ENCODE data around the gene FMO2.

Gene FMO2

GRCh38 chr1:171174560-171175294, 10.4 kb upstream of the FMO2 start:
- DNase-seq (ENCODE audit: low read depth) = no peak

DNA sequence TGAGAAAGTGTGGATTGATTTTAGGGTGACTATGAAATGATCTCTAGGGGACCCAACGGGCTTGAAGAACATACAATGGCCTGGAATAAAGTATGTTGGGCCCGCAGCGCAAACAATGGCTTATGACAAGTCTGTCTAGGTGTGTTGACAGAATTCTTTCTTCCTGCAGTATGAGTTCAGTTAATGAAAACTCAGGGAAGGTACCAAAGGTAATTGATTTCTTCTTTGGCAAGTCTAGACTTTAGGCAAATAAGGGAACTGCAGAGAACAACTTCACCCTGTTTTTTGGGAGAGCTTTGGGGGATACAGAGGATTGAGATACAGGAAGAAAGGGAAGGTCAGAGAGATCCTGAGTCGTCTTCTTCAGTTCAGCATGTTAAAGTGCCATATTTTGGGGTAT, 7.8 kb upstream of the FMO2 start:
- no peak for DNase-seq (ENCODE audit: low read depth)

DNA sequence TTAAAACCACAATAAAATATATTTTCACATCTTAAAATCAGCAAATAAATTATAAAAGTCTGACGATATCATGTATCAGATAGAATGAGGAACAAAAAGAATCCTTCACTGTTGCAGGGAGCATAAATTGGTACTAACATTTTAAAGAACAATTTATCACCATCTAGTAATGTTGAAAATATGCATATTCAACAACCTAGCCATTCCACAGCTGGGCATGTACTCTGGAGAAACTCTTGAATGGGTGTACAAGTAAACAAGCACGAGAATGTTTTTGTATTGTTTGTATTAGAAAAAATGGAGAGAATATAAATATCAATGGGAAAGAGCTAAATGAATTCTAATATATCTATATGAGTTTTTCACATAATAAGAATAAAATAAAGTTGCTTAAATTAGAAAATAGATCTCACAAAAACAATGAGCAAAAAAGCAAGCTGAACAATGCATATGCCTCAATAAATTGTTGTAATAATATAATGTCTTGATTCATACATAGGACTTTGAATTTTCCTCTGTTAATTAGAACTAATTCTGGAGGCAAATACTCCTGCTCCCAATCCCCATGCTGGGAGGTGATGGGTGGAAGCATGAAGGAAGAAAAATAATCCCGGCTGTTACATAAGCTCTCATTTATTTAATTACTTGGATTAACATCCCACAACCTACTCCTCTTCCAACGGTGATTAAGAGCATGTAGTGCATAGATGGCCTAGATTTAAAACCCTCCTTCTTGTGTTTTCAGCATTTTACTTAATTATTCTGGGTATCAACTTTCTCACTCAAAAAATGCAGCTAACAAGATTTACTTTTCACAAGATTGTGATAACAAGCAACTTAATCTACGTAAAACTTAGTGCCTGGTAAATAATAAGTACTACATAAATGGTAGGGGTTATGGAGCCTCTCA, 5.5 kb upstream of the FMO2 start:
- no peak for DNase-seq (ENCODE audit: low read depth)

DNA sequence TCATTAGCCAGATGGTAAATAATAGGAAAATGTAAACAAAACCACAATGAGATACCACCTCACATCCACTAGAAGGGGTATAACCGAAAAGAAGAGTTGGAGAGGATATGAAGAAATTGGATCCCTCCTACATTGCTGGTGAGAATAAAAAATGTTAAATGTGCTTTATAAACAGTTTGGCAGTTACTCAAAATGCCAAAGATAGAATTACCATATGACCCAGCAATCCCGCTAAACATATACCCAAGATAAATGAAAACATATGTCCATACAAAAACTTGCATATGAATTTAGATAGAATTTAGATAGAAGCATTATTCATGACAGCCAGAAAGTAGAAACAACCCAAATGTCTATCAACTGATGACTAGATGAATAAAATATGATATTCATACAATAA, 4.4 kb upstream of the FMO2 start:
- DNase-seq (ENCODE audit: low read depth) = no peak

- peak; percentile 9 for DNase-seq (ENCODE audit: low read depth)
Observed at GRCh38 chr1:171188388-171189266, 3.5 kb downstream of the FMO2 start.

- no peak for DNase-seq (ENCODE audit: low read depth)
Observed at GRCh38 chr1:171191992-171192391, 6.9 kb downstream of the FMO2 start.

- no peak for DNase-seq (ENCODE audit: low read depth)
Observed at GRCh38 chr1:171195767-171196166, 10.7 kb downstream of the FMO2 start.

- no peak for DNase-seq (ENCODE audit: low read depth)
Observed at GRCh38 chr1:171196351-171196750, 11.3 kb downstream of the FMO2 start.

GRCh38 chr1:171198081-171198480, 13.0 kb downstream of the FMO2 start:
- DNase-seq (ENCODE audit: low read depth) = no peak

DNA sequence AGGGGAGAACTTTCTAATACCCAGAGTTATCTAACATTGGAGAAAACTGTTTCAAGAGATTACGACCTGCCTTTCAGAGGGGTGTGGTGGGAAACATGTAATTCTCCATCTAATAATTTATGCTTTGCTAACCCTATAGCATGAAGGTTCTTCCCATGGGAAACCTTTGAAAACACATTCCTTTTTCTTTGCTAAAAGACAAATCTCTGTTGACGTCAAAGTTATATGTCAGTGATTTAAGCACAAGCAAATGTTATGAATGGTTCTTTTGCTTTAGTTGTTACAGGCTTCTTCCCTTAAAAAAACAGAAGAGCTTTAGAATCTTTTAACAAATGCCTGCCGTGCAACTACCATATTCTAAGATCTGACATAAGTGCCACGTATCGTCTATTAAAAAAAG, 19.2 kb downstream of the FMO2 start:
- no peak for DNase-seq (ENCODE audit: low read depth)

GRCh38 chr1:171206204-171206977, 21.3 kb downstream of the FMO2 start:
- DNase-seq (ENCODE audit: low read depth) = no peak

DNA sequence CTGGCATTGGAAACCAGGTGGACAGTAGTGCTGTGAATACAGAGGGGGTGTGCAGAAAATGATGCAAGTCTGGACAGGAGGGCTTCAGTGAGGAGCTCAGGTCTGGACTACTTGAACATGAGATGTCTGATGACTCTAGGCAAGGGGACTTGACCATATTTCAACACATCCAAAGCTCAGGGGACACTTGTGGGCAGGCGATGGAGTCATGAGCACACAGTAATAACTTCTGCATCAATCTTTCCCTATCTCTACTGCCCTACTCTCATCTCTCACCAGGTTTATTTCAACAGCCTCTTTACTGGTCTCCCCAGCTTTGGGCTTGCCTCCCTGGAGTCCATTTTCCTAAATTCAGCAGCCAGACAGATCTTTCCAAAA, 21.9 kb downstream of the FMO2 start:
- no peak for DNase-seq (ENCODE audit: low read depth)

- DNase-seq (ENCODE audit: low read depth) = no peak
Observed at GRCh38 chr1:171207377-171207776, 22.3 kb downstream of the FMO2 start.

- no peak for DNase-seq (ENCODE audit: low read depth)
Observed at GRCh38 chr1:171210355-171210754, 25.3 kb downstream of the FMO2 start.

DNA sequence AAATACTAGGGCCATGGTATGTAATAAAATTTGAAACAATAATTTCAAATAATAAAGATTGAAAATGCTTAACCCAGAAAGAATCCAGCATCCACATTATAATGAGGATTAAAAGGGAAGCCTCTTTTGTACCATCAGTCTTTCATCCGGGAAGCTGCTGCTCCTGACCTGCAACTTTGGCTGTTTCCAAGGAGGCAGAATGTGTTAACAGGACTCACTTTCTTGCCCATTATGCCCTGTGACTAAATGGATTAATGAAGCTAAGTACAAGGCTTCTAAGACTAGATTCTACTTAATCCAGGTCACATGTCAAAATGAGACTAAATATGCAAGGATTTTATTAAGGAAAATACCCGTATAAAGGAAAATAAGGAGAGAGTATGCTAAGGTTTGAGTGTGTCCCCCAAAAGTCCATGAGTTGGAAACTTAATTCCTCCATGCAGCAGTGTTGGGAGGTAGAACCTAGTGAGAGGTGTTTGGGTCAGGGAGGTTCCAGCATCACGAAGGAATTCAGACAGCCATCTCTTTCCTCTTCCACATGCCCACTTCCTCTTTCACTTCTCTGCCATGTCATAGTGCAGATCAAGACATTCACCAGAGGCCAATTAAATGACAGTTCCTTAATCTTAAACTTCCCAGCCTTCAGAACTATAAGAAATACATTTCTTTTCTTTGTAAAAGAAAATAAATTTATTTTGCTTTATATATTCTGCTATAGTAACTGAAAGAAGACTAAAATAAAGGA, 27.7 kb downstream of the FMO2 start:
- no peak for DNase-seq (ENCODE audit: low read depth)

DNA sequence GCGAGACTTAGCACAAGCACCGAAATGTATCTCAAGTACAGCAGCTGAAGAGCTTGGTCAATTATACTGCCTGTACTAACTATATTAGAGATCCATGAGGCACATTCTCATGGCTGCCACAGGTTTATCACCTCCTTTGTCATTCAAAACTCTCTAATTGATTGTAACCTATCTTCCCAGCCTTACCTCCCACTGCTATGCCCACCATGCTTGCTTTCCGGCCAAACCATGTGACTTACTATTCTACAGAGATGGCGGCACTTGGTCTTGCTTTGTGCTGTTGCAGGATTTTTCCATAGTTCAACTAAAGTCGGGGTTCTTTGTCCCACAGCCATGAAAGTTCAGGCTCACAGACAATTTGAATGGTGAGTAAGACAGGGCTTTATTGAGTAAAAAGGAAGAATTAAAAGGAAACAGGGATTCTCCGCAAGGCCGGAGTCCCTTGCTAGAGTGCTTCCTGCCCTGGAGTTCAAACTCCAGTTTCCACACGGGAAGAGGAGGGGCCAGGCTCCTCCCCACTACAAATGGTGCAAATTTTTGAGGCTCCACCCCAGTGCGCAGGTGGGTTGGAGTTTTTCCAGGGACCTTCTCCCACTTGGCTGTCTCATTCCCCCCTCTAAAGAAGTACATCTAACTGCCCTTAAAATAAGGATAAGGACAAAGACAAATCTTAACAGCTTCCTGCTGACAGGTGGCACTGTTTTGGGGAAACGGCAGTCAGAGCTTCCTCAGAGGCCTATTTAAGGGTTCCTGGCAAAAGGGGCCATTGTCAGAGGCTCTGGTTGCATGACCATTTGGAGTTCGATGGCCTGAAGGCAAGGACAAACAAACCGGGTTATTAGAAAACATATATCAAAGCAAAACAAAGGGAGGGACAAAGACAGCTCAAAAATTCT, 28.7 kb downstream of the FMO2 start:
- no peak for DNase-seq (ENCODE audit: low read depth)

DNA sequence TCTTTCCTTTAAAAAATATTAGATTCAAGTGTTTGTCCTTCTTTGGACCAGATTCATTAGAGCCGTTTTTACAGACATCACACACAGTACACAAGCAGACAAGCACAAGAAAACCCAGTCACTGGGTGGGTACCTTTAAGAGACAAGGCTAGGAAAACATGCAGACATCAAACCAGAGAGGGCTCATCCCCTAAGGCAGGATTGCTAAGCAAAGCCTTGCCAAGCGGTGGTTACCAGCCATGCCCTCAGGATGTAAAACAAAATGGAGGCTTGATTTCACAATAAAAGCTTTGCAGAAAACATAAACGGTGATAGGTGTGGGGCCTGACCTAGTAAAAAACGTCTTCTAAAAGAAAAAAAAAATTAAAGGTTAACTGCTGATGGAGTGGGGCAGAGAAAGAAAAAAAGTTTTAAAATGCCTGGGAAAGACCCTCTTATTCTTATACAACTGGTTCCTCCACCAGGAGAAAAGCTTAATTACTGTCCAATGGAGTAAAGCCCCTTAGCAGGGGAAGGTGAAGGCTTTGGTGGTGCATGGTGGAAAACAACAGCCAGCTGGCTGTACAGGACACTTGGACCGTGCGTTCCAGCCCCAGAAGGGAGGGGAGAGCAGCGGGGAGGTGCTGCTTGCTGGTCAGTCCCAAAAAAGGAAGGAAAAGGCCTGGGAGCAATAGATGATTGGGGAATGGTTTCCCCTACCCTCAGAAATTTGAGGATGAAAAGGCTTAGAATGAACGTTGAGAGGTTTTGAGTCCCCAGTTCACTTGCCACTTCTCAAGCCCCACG, 32.8 kb downstream of the FMO2 start:
- no peak for DNase-seq (ENCODE audit: low read depth)

- DNase-seq (ENCODE audit: low read depth) = no peak
Observed at GRCh38 chr1:171218661-171219060, 33.6 kb downstream of the FMO2 start.

Data from stimulated activated CD8-positive, alpha-beta memory T cell treated with anti-CD3 and anti-CD28 coated beads, Interleukin-4, amount 100 ng/mL, for 24 hours (primary cell).